ENCODE results near the gene IGFBP5. TPM values are rescaled to one million over a fixed set of nuclear protein-coding genes. Genes with fewer than 3 reads are reported as not detected.
A peak's percentile ranks its signal among the peaks of the same experiment; 100 is the strongest.

IGFBP5 gene
- total RNA-seq, 4 donors from 2014 or later: 99.5 to 550 (median 279) TPM

- TF ChIP-seq, protein P1, sequence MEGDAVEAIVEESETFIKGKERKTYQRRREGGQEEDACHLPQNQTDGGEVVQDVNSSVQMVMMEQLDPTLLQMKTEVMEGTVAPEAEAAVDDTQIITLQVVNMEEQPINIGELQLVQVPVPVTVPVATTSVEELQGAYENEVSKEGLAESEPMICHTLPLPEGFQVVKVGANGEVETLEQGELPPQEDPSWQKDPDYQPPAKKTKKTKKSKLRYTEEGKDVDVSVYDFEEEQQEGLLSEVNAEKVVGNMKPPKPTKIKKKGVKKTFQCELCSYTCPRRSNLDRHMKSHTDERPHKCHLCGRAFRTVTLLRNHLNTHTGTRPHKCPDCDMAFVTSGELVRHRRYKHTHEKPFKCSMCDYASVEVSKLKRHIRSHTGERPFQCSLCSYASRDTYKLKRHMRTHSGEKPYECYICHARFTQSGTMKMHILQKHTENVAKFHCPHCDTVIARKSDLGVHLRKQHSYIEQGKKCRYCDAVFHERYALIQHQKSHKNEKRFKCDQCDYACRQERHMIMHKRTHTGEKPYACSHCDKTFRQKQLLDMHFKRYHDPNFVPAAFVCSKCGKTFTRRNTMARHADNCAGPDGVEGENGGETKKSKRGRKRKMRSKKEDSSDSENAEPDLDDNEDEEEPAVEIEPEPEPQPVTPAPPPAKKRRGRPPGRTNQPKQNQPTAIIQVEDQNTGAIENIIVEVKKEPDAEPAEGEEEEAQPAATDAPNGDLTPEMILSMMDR (IDR thresholded peaks at IDR 0.05 in 4 of 5, conservative IDR thresholded peaks at IDR 0.05 in 1 of 5): no peak
- no peak for TF ChIP-seq POLR2A (IDR thresholded peaks at IDR 0.05)
- H3K27me3 ChIP-seq: no peaks in the 10 kb centered on the region
- intact Hi-C loops (cut with DNase I; ENCODE audit: low total_unique reads): loop anchor here (1.0 to 10.0 kb wide), 10 partner anchors 13 to 1603 kb away; partner anchors contain the start of gene IGFBP5
- in situ Hi-C loops (cut with MboI; ENCODE audit: low sequenced_read_pairs in 4 of 4): loop anchor here (5.0 to 25.0 kb wide), 7 partner anchors 206 to 1033 kb away; no protein-coding TSS in a partner anchor
- peak overlapping the region; percentile 93 to 95 (median 93) for H3K27ac ChIP-seq
- DNase-seq (no peak), ATAC-seq (no peak)
- H3K9me3 ChIP-seq: no peaks in the 10 kb centered on the region
- peaks cover 75 to 77% of the 10 kb centered on the region in 2 donors for H3K4me1 ChIP-seq
- H3K36me3 ChIP-seq: peaks cover 0 to 16% of the 10 kb centered on the region in 2 donors
- no peak overlapping the region for H3K4me3 ChIP-seq
These were observed 13.7 kb downstream of the IGFBP5 start for GRCh38 chr2:216681683-216682082.

- H3K36me3 ChIP-seq: peaks cover 0 to 22% of the 10 kb centered on the region in 2 donors
- peak overlapping the region; percentile 93 to 95 (median 93) for H3K27ac ChIP-seq
- intact Hi-C loops (cut with DNase I; ENCODE audit: low total_unique reads): loop anchor here (2.0 to 10.0 kb wide), 7 partner anchors 14 to 1604 kb away; partner anchors contain the start of gene IGFBP5
- in situ Hi-C loops (cut with MboI; ENCODE audit: low sequenced_read_pairs in 4 of 4): loop anchor here (5.0 to 25.0 kb wide), 7 partner anchors 206 to 1034 kb away; no protein-coding TSS in a partner anchor
- H3K27me3 ChIP-seq: no peaks in the 10 kb centered on the region
- TF ChIP-seq, protein P1 (IDR thresholded peaks at IDR 0.05 in 4 of 5, conservative IDR thresholded peaks at IDR 0.05 in 1 of 5): no peak
- no peak for TF ChIP-seq POLR2A (IDR thresholded peaks at IDR 0.05)
- H3K4me3 ChIP-seq: no peak overlapping the region
- ATAC-seq: no peak
- no peaks in the 10 kb centered on the region for H3K9me3 ChIP-seq
- DNase-seq: no peak
- H3K4me1 ChIP-seq: peaks cover 72% of the 10 kb centered on the region in 2 donors
These were observed 14.3 kb downstream of the IGFBP5 start for GRCh38 chr2:216680951-216681629.

GRCh38 chr2:216679658-216680024 lies 15.7 kb downstream of the IGFBP5 start:
- peak; percentile 58 to 59 for ATAC-seq
- in situ Hi-C loops (cut with MboI; ENCODE audit: low sequenced_read_pairs in 4 of 4): loop anchor here (5.0 to 25.0 kb wide), 7 partner anchors 208 to 1035 kb away; no protein-coding TSS in a partner anchor
- peaks cover 57 to 60% of the 10 kb centered on the region in 2 donors for H3K4me1 ChIP-seq
- peak; percentile 84 to 92 for DNase-seq
- H3K36me3 ChIP-seq: peaks cover 0 to 34% of the 10 kb centered on the region in 2 donors
- no peaks in the 10 kb centered on the region for H3K9me3 ChIP-seq
- peak; percentile 54 to 55 for TF ChIP-seq POLR2A (IDR thresholded peaks at IDR 0.05)
- TF ChIP-seq, protein P1 (IDR thresholded peaks at IDR 0.05 in 4 of 5, conservative IDR thresholded peaks at IDR 0.05 in 1 of 5): no peak
- H3K27ac ChIP-seq: peak overlapping the region; percentile 93 to 95 (median 93)
- peak overlapping the region in 2 of 4 donors; percentile 8 to 26 for H3K4me3 ChIP-seq
- no peaks in the 10 kb centered on the region for H3K27me3 ChIP-seq
- intact Hi-C loops (cut with DNase I; ENCODE audit: low total_unique reads): loop anchor here (1.0 to 10.0 kb wide), 8 partner anchors 15 to 1605 kb away; partner anchors contain the start of gene IGFBP5

DNA sequence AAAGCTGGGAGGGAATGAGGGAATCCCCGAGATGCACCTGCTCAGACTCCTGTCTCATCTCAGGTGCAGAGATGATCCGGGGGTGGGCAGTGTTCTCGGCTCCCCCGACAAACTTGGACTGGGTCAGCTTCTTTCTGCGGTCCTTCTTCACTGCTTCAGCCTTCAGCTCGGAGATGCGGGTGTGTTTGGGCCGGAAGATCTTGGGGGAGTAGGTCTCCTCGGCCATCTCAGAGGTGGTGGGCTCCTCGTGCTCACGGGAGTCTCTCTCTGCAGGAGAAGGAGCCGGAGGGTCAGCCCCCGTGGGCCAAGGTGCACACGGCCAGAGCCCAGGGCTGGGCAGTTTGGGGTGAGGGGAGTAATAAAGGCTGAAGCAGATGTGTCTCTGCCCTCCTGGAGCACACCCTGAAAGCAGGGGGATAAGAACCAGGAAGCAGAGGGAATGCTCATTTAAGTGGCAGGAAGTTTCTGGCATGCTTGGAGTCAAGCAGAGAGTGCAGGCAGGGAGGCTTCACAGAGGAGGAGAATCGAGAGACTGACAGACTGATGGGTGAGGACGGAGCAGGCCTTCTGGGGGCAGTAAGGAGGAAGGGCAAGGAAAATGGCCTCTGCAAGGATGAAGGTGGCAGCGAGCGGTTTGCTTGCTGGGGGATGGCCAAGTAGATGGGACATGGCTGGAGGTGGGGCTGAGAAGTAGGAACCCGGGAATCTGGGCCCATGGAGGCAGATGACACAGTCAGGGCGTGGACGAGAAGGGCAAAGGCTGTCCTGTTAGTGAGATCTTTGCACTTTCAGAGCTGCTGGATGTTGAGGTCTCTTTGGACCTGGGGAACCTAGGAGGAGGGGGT lies 16.3 kb downstream of the IGFBP5 start:
- in situ Hi-C loops (cut with MboI; ENCODE audit: low sequenced_read_pairs in 4 of 4): loop anchor here in 3 of 4 donors (25.0 kb wide), 3 partner anchors 208 to 1033 kb away; no protein-coding TSS in a partner anchor

More for the DNA sequence above, 16.3 kb downstream of the IGFBP5 start:
- H3K4me3 ChIP-seq: no peak overlapping the region
- TF ChIP-seq, protein P1 (IDR thresholded peaks at IDR 0.05 in 4 of 5, conservative IDR thresholded peaks at IDR 0.05 in 1 of 5): no peak
- no peak for TF ChIP-seq POLR2A (IDR thresholded peaks at IDR 0.05)
- peaks cover 51 to 54% of the 10 kb centered on the region in 2 donors for H3K4me1 ChIP-seq
- DNase-seq (no peak), ATAC-seq (no peak)
- intact Hi-C loops (cut with DNase I; ENCODE audit: low total_unique reads): loop anchor here (1.0 kb wide), 1 partner anchor 485 kb away; no protein-coding TSS in a partner anchor
- peak overlapping the region; percentile 93 to 95 (median 93) for H3K27ac ChIP-seq
- no peaks in the 10 kb centered on the region for H3K9me3 ChIP-seq
- H3K27me3 ChIP-seq: no peaks in the 10 kb centered on the region
- H3K36me3 ChIP-seq: peaks cover 0 to 34% of the 10 kb centered on the region in 2 donors
